Myocyte (in vitro differentiated cells): Measurements from ENCODE around the gene DAB2IP. TPM values are rescaled to one million over a fixed set of nuclear protein-coding genes. Genes with fewer than 3 reads are reported as not detected.

ENCODE experiments used
- DNase-seq: peaks from one replicate; pipeline ENCODE4 v3.0.0-alpha.2; 2012; ENCODE audit warnings: low read depth
- total RNA-seq: library from RNA; depleted of rRNA; stranded (reverse); fragments of >200 nt; gene quantifications from 2 replicates; pipeline ENCODE4 v1.2.3, GENCODE V29; 2014

DAB2IP gene
- total RNA-seq, 1 donor from 2014 or later, result 4.5 TPM

DNA sequence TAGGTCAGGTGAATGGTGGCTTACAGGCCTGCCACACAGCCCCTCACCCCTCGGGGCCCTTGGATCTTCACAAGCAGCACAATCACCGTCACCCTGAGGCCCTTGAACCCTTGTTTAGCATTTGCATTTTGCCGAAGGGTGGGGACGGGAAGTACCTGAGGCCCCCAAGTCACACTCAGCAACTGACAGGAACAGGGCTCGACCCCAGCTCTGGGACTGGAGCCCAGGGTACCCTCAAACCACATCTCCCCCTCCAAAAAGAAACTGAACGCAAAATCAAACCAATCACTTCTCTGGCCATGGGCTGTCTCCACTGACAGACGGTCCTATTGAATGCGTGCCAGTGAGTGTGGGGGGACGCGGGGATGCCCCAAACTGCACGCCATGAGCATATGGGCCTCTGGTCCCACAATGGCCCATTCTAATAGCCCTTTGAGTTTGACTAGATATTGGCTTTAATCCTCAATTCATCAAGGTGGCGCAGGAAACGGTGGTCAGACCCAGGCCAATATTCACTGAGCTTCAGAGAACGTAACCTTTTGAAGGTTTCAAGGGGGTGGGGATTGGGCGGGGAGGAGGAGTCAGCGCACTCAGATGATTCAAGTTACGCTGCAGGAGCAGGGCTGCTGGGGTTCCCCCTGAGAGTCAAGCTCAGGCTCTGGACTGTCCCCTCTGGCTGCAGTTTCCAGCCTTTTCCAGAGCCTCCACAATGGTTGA is 176.0 kb downstream of the DAB2IP start:
- DNase-seq, result no peak

DNA sequence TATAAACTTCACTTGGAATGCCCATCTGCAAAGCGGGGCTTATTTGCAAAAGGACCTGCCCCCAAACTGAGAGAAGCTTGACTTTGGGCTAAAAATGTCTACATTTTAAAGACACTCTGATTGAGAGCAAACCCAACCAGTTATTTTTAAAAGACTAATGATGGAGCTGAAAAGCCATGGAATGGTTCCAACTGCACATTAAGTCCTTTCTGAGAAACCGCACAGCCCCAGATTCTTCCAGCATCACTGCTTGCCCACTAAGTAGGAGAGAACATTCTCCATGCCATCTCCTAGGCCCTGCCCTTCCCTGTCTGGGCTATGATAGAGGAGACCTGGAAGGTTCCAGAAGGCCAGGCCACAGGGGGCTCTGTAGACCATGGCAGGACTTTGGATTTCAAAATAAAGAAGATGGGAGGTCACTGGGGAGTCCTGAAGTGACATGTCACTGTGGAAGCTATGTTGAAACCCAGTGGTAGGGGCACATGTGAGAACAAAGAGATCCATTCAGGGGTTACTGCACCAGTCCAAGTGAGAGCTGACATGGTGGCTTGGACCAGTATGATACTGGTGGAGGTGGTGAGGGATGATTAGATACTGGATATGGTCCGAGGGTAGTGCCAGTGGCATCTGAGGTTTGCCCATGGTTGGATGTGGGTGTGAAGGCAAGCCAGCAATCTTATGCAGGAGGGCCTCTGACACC is 179.2 kb downstream of the DAB2IP start:
- DNase-seq, result no peak

DNA sequence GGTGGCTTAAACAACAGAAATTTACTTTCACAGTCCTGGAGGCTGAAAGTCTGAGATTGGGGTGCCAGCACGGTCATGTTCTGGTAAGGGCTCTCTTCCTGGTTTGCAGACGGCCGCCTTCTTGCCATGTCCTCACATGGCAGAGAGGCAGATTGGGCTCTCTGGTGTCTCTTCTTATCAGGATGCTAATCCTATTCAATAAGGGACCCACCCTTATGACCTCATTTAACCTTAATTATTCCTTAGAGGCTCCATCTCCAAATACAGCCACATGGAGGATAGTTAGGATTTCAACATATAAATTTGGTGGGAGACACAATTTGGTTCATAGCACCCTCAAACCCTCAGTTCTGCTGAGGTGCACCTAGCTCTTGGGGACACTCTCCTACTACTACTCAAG is 180.4 kb downstream of the DAB2IP start:
- DNase-seq, result no peak

DNA sequence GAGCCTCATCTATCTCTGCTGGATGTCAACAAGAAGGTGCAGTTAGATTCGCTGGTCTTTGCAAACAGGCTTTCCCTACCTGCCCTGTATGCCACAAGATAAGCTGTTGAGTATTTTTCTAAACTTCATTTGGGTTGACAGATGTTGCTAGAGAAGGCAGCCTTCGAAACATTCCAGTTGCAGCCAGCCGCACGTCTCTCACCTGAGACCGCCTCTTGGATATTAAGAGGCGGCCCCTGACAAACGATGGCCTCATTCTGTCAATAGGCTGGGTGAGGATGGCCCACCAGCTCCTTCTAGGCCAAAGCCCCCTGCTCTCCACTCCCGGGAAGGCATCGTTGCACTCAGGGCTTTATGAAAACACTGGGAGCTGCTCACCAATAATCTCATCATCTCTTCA is 181.6 kb downstream of the DAB2IP start:
- DNase-seq, result no peak

Other genes with a start within 250 kb of the DAB2IP start
- not detected in 2 replicates for gene GGTA1, start 151.8 kb upstream of the DAB2IP start, total RNA-seq